Myocyte (in vitro differentiated cells): ENCODE measurements around the gene LIN28A. TPM values are rescaled to one million over a fixed set of nuclear protein-coding genes. Genes with fewer than 3 reads are reported as not detected.

Source experiments
- DNase-seq: peaks from one replicate; pipeline ENCODE4 v3.0.0-alpha.2; 2012; ENCODE audit warnings: low read depth
- total RNA-seq: library from RNA; depleted of rRNA; stranded (reverse); fragments of >200 nt; gene quantifications from 2 replicates; pipeline ENCODE4 v1.2.3, GENCODE V29; 2014

The LIN28A gene
- total RNA-seq, 1 donor from 2014 or later: not detected

DNA sequence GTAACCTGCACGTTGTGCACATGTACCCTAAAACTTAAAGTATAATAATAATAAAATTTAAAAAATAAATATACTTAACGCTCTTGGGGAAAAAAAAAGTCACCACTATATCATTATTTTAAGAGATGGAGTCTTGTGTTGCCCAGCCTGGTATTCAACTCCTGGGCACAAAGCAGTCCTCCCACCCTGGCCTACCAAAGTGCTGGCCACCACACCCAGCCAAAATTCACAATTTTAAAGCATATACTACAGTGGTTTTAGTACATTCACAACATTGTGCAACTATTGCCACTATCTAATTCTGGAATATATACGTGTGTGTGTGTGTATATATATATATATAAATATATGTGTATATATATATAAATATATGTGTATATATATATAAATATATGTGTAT, 67.5 kb downstream of the LIN28A start:
- no peak for DNase-seq

- DNase-seq: no peak
Observed at GRCh38 chr1:26478988-26479387, 68.4 kb downstream of the LIN28A start.

Other genes with a start within 250 kb of the LIN28A start
- not detected in 2 replicates for gene C1orf232, start 241.9 kb upstream of the LIN28A start, total RNA-seq
- gene ZNF593, start 240.9 kb upstream of the LIN28A start, total RNA-seq: 25.6 and 27.8 TPM in 2 replicates
- gene ZNF593OS, start 239.0 kb upstream of the LIN28A start, total RNA-seq: not detected in 2 replicates
- 0.36 and 0.62 TPM in 2 replicates for gene CNKSR1, start 233.3 kb upstream of the LIN28A start, total RNA-seq
- gene CATSPER4, start 220.2 kb upstream of the LIN28A start, total RNA-seq: not detected in 2 replicates
- gene CEP85, start 176.6 kb upstream of the LIN28A start, total RNA-seq: 13.0 and 22.6 TPM in 2 replicates
- gene SH3BGRL3, start 130.7 kb upstream of the LIN28A start, total RNA-seq: 49.0 and 51.4 TPM in 2 replicates
- gene UBXN11, start 104.2 kb upstream of the LIN28A start, total RNA-seq: 4.2 and 4.5 TPM in 2 replicates
- gene CD52, start 92.9 kb upstream of the LIN28A start, total RNA-seq: not detected in 2 replicates
- gene CRYBG2, start 56.7 kb upstream of the LIN28A start, total RNA-seq: not detected in 2 replicates
- not detected in 2 replicates for gene ZNF683, start 38.1 kb upstream of the LIN28A start, total RNA-seq
- 51.6 and 55.3 TPM in 2 replicates for gene DHDDS, start 21.5 kb downstream of the LIN28A start, total RNA-seq
- 250 and 254 TPM in 2 replicates for gene HMGN2, start 61.6 kb downstream of the LIN28A start, total RNA-seq
- gene RPS6KA1, start 118.9 kb downstream of the LIN28A start, total RNA-seq: 1.4 and 7.2 TPM in 2 replicates